Measurements from ENCODE around the gene ADD3. TPM values are rescaled to one million over a fixed set of nuclear protein-coding genes. Genes with fewer than 3 reads are reported as not detected.

Gene ADD3
- total RNA-seq, 2 donors from 2014 or later: 60.3 to 123 TPM

GRCh38 chr10:110156046-110156445 lies 148.3 kb downstream of the ADD3 start:
- peak overlapping the region in 1 of 2 donors; percentile 40 for H3K27ac Mint-ChIP-seq
- no peaks in the 10 kb centered on the region for H3K36me3 Mint-ChIP-seq
- no peaks in the 10 kb centered on the region for H3K9me3 Mint-ChIP-seq
- ATAC-seq: no peak
- DNase-seq (ENCODE audit: low spot score in 2 of 2): no peak

- H3K27ac Mint-ChIP-seq: no peak overlapping the region
- ATAC-seq: no peak
These were observed 150.5 kb downstream of the ADD3 start for GRCh38 chr10:110158051-110159005.

DNA sequence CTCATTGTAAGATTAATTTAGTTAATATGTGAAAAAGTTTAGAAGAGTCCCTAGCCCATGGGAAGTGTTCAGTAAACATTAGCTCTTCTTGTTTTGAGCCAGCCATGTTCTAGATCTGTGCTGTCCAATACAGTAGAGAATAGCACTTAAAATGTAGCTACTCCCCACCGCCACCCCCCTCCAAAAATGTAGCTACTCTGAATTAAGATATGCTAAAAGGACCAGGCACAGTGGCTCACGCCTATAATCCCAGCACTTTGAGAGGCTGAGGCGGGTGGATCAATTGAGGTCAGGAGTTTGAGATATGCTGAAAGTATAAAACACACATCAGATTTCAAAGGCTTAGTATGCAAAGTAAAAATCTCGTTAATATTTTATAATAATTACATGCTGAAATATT lies 152.3 kb downstream of the ADD3 start:
- no peak for ATAC-seq
- DNase-seq (ENCODE audit: low spot score in 2 of 2): no peak
- Mint-ChIP-seq H3K9me3 (no peaks in the 10 kb centered on the region), H3K27ac (no peak overlapping the region), H3K36me3 (no peaks in the 10 kb centered on the region)

More at GRCh38 chr10:110158051-110159005, 150.5 kb downstream of the ADD3 start:
- Mint-ChIP-seq H3K36me3 (no peaks in the 10 kb centered on the region), H3K9me3 (no peaks in the 10 kb centered on the region)
- DNase-seq (ENCODE audit: low spot score in 2 of 2): no peak

DNA sequence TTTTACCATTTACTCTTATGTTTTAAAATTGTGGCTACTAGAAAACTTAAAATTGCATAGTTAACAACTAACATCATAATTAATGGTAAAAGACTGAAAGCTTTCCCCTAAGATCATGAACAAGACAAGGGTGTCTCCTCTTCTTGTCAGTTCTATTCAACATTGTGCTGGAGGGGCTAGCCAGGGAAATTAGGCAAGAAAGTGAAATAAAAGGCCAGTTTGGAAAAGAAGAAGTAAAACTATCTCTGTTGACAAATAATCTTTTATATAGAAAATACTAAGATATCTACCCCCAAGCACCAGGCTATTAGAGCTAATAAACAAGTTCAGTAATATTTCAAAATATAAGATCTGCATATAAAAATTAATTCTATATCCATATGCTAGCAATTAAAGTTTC lies 152.7 kb downstream of the ADD3 start:
- DNase-seq (ENCODE audit: low spot score in 2 of 2): no peak
- Mint-ChIP-seq H3K27ac (no peak overlapping the region), H3K36me3 (no peaks in the 10 kb centered on the region), H3K9me3 (no peaks in the 10 kb centered on the region)
- ATAC-seq: no peak

DNA sequence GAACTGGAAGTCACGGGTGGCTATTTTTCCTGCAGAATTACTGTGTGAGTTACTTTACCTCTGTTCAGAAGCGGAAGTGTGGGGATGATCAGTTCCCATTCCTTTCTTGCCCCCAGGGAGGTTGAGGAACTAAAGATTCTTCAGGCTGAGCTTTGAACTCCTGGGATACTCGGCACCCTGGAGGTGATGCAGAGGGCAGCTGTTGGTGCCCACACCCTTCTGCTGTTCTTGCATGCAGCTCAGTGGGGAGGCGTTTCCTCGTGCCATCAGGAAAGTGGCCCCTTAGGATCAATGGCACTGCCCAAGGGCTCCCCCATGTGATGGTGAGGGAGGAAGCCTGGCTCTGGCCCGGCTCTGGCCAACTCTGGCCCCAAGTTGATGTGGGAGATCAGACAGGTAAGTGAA lies 155.0 kb downstream of the ADD3 start:
- no peak overlapping the region for H3K27ac Mint-ChIP-seq
- ATAC-seq (no peak), DNase-seq (ENCODE audit: low spot score in 2 of 2) (no peak)
- H3K36me3 Mint-ChIP-seq: no peaks in the 10 kb centered on the region
- no peaks in the 10 kb centered on the region for H3K9me3 Mint-ChIP-seq

DNA sequence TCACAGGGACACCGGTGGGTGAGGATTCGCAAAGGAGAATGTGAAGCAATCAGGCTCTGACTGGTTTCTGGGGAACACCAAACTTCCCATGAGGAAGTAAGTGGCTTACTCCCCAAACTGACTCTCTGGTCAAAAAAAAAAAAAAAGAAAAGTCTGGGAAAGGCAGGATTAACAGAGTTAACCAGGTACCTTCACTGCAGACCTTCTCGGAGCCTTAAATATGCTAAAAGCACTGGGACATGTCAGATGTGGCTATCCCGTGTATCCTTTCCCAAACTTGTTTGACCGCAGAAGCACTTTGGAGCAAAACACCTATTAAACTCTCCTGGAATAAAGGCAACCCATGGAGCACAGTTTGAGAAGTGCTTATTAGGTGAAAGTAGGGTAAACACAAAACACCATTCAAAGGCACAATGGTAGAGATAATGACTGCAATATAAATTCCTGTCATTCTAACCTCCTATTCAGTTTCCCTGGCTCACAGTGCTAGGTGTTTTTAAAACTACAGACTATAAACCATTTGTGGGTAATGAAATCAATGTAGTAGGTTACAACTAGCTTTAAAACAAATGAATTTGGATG lies 155.5 kb downstream of the ADD3 start:
- Mint-ChIP-seq H3K36me3 (no peaks in the 10 kb centered on the region), H3K9me3 (no peaks in the 10 kb centered on the region), H3K27ac (no peak overlapping the region)
- ATAC-seq: no peak
- no peak for DNase-seq (ENCODE audit: low spot score in 2 of 2)

GRCh38 chr10:110163841-110164240 lies 156.1 kb downstream of the ADD3 start:
- ATAC-seq (no peak), DNase-seq (ENCODE audit: low spot score in 2 of 2) (no peak)
- H3K9me3 Mint-ChIP-seq: no peaks in the 10 kb centered on the region
- H3K36me3 Mint-ChIP-seq: no peaks in the 10 kb centered on the region
- no peak overlapping the region for H3K27ac Mint-ChIP-seq

GRCh38 chr10:110165239-110165638 lies 157.5 kb downstream of the ADD3 start:
- Mint-ChIP-seq H3K9me3 (no peaks in the 10 kb centered on the region), H3K36me3 (no peaks in the 10 kb centered on the region), H3K27ac (no peak overlapping the region)
- ATAC-seq (peak in 1 of 2 donors; percentile 68), DNase-seq (ENCODE audit: low spot score in 2 of 2) (no peak)

DNA sequence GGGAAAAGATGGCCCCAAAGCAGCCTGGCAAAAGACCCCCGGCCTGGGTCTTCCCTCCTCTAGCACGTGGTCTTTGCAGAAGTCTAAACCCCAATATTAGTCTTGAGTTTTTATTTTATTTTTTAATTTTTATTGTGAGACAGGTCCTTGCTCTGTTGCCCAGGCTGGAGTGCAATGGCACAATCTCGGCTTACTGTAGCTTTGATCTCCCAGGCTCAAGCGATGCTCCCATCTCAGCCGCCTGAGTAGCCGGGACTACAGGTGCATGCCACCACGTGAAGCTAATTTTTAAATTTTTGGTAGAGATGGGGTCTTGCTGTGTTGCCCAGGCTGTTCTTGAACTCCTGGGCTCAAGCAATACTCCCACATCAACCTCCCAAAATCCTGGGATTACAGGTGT lies 159.4 kb downstream of the ADD3 start:
- DNase-seq (ENCODE audit: low spot score in 2 of 2) (no peak), ATAC-seq (no peak)
- Mint-ChIP-seq H3K27ac (no peak overlapping the region), H3K9me3 (no peaks in the 10 kb centered on the region), H3K36me3 (no peaks in the 10 kb centered on the region)

DNA sequence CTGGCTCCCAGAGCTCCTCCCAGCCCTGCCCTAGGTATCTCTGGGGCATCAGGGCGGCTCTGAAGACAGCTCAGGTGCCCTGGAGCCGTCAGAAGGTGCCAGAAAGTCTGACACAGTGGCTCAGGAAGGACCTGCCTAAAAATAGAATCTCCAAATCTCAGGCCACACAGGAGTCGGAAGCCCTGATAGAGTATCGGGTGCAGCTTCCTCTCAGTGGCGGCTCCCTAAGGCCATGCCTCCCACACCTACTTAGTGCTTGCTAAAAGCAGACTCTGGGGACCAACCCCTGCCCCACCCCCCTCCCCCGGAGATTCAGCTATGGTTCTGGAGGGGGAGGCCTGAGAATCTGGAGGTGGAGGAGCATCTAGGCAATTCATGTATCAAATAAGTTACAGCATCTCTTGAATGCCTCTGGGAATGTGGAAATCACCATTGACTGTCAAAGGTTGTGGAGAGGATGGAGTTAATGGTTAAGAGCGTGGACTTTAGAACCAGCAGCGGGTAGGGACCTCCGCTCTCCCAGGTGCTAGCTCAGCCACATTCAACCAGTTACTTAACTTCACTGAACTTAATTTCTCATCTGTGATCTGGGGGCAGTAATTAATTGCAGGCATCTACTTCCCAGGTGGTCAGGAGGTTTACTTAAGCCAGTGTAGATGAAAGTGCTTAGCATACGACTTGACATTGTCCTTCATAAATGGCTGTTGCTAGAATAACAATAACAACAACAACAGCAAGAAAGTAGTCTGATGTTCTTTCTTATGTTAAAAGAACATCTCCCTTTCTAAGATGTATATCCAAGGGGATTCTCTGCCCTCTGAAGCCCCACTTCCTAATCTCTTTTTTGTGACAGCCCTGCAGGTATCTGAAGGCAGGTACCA lies 161.1 kb downstream of the ADD3 start:
- ATAC-seq: peak in 1 of 2 donors; percentile 57
- no peak for DNase-seq (ENCODE audit: low spot score in 2 of 2)
- H3K9me3 Mint-ChIP-seq: no peaks in the 10 kb centered on the region
- H3K27ac Mint-ChIP-seq: no peak overlapping the region
- no peaks in the 10 kb centered on the region for H3K36me3 Mint-ChIP-seq

DNA sequence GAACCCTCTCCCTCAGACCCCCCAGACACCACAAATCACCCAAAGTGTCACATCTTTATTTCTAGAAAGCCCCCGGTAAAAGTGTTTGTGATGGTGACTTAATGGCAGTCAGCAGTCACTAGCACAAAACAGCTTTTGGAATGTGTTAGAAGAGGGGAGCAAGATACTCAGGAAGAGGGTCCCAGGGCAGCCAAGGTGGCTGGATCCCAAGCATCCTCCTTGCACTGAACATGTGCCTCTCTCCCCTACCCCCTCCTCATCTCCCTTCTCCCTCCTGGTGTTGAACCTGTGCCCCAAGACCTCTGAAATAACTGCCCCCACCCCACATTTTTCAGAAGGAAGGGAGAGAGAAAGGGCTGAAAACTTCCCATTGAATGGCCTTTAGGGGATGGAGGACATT lies 161.8 kb downstream of the ADD3 start:
- DNase-seq (ENCODE audit: low spot score in 2 of 2) (no peak), ATAC-seq (no peak)
- Mint-ChIP-seq H3K27ac (no peak overlapping the region), H3K36me3 (no peaks in the 10 kb centered on the region), H3K9me3 (no peaks in the 10 kb centered on the region)

GRCh38 chr10:110170142-110170971 lies 162.6 kb downstream of the ADD3 start:
- Mint-ChIP-seq H3K27ac (no peak overlapping the region), H3K36me3 (no peaks in the 10 kb centered on the region), H3K9me3 (no peaks in the 10 kb centered on the region)
- DNase-seq (ENCODE audit: low spot score in 2 of 2): no peak
- ATAC-seq: no peak

- DNase-seq (ENCODE audit: low spot score in 2 of 2) (no peak), ATAC-seq (peak in 1 of 2 donors; percentile 30)
- no peaks in the 10 kb centered on the region for H3K9me3 Mint-ChIP-seq
- H3K36me3 Mint-ChIP-seq: no peaks in the 10 kb centered on the region
- H3K27ac Mint-ChIP-seq: no peak overlapping the region
These were observed 163.2 kb downstream of the ADD3 start for GRCh38 chr10:110171032-110171431.

DNA sequence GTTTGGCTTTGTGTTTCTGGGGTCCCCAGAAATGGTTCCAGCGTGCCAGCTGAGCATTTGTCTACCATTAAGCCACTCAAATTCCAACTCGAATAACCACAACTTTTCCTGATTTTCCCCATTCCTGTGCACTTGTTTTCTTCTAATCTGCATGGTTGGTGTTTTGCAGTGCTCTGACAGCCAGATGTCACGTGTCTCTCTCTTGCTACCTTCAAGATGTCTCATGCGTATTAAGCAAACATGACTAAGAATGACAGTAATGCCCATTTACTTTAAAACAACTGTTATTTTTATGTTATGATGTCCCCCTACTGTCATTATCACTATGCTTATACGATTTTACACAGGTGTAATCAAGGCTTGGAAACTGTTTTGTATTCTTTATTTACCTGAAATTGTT lies 164.4 kb downstream of the ADD3 start:
- ATAC-seq: no peak
- no peaks in the 10 kb centered on the region for H3K9me3 Mint-ChIP-seq
- H3K27ac Mint-ChIP-seq: no peak overlapping the region
- no peak for DNase-seq (ENCODE audit: low spot score in 2 of 2)
- H3K36me3 Mint-ChIP-seq: no peaks in the 10 kb centered on the region

GRCh38 chr10:110174201-110174600 lies 166.4 kb downstream of the ADD3 start:
- DNase-seq (ENCODE audit: low spot score in 2 of 2) (no peak), ATAC-seq (no peak)
- Mint-ChIP-seq H3K36me3 (no peaks in the 10 kb centered on the region), H3K27ac (no peak overlapping the region), H3K9me3 (no peaks in the 10 kb centered on the region)

DNA sequence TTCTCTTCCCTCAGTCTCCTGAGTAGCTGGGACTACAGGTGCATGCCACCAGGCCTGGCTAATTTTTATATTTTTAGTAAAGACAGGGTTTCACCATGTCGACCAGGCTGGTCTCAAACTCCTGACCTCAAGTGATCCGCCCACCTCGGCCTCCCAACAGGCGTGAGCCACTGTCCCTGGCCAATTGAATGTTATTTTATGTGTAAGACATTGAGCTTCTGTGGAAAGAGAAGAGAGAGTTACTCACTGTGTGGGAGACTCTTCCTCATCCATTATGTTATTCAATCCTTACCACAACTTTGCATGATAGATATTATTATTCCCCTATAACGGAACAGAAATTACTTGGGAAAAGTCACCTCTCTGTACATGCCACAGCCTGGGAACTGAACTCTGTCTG lies 167.0 kb downstream of the ADD3 start:
- ATAC-seq: no peak
- Mint-ChIP-seq H3K9me3 (no peaks in the 10 kb centered on the region), H3K36me3 (no peaks in the 10 kb centered on the region), H3K27ac (no peak overlapping the region)
- no peak for DNase-seq (ENCODE audit: low spot score in 2 of 2)
